Peyer's patch (tissue), 4 donors: ENCODE measurements around the gene PLA2G6.

Source experiments
- POLR2A ChIP-seq, 2 donors: fragments of 450-650 bp; IDR thresholded peaks; one replicate each; pipeline ENCODE4 v1.5.1; 2017; ENCODE audit warnings: antibody characterized with exemption in 2 of 2, mild to moderate bottlenecking in 2 of 2, moderate library complexity in 2 of 2
- TF ChIP-seq, protein P1 (sequence below), 6 experiments: fragments of 450-650 bp in 4 of 6; fragments of 200-600 bp in 2 of 6; sonication (generic) in 1 of 6; IDR thresholded peaks; one replicate each; pipeline ENCODE4 v1.5.1; 2017 to 2019; ENCODE audit warnings: antibody characterized with exemption in 6 of 6, mild to moderate bottlenecking in 3 of 6, moderate library complexity in 1 of 6

DNA sequence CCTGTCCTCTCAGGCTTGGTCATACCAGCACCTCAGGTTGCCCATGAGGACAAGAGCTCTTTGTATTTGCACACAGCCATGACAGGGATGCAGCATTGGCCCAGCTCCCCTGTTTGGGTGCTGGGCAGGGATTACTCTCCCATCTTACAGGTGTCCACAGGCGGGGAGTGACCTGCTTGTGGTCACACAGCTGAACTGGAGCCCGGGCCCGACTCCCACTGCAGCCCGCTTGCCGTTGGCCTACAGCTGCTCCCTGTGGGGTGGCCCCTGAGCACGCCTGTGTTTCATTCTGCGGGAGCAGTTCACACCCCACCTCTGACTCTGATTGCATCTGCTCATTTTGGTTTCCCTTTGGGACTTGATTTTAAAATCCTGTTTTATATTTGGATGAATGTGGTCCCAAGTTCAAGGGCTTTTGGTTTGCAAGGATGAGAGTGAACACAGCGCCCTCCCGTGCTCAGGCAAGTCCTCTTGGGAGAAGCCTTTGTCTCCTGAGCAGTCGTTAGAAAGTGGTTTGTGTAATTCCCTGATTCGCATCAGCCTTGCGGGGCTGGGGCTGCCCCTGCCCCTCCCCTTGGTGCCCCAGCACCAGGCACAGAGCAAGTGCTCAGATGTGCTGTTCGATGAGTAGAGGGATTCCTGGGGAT, 115.1 kb downstream of the PLA2G6 start:
- TF ChIP-seq, protein P1, sequence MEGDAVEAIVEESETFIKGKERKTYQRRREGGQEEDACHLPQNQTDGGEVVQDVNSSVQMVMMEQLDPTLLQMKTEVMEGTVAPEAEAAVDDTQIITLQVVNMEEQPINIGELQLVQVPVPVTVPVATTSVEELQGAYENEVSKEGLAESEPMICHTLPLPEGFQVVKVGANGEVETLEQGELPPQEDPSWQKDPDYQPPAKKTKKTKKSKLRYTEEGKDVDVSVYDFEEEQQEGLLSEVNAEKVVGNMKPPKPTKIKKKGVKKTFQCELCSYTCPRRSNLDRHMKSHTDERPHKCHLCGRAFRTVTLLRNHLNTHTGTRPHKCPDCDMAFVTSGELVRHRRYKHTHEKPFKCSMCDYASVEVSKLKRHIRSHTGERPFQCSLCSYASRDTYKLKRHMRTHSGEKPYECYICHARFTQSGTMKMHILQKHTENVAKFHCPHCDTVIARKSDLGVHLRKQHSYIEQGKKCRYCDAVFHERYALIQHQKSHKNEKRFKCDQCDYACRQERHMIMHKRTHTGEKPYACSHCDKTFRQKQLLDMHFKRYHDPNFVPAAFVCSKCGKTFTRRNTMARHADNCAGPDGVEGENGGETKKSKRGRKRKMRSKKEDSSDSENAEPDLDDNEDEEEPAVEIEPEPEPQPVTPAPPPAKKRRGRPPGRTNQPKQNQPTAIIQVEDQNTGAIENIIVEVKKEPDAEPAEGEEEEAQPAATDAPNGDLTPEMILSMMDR (IDR thresholded peaks at IDR 0.05): no peak
- no peak for TF ChIP-seq POLR2A (IDR thresholded peaks at IDR 0.05)
